Measurements from ENCODE around the gene ASB13.

DNA sequence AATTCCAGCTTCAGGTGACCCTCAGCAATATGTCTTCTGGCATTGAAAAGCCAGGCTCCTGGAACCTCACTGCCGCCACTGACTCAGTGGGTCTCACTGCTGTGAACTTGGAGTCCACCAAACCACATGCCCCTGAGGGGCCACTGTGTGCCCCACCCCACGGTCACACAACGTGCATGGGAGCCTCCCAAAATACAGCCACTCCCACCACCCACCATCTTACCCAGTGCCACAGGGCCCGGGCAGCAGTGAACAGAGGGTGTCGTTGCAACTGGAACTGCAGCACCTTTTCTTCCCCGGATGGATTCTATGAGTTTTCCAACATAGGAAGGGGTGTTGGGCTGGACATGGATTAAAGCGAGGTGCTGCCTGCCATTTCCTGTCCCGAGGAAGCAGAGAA, 60.1 kb downstream of the ASB13 start:
- TF ChIP-seq ZNF274 (IDR thresholded peaks at IDR 0.05; ENCODE audit: low read depth, low read length) (no peak), YY1 (IDR thresholded peaks at IDR 0.05; ENCODE audit: insufficient read depth, insufficient read length) (no peak), SUZ12 (IDR thresholded peaks at IDR 0.05; ENCODE audit: extremely low read depth, insufficient read depth, insufficient read length) (no peak)
